HL-60/S4 (cell line): ENCODE data around the gene DAGLA.

ENCODE experiments used
- in situ Hi-C: fragments of 300-500 bp; cut with MboI; formaldehyde crosslinking; loops from 2 replicates; pipeline ENCODE4 v1.14.3; 2022; ENCODE audit warnings: low sequenced_read_pairs

Gene DAGLA

DNA sequence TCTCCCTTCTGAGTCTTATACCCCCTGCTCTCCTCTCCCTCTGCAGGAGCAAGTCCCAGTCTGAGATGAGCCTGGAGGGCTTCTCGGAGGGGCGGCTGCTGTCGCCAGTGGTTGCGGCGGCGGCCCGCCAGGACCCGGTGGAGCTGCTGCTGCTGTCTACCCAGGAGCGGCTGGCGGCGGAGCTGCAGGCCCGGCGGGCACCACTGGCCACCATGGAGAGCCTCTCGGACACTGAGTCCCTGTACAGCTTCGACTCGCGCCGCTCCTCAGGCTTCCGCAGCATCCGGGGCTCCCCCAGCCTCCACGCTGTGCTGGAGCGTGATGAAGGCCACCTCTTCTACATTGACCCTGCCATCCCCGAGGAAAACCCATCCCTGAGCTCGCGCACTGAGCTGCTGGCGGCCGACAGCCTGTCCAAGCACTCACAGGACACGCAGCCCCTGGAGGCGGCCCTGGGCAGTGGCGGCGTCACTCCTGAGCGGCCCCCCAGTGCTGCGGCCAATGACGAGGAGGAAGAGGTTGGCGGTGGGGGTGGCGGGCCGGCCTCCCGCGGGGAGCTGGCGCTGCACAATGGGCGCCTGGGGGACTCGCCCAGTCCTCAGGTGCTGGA, 63.4 kb downstream of the DAGLA start:
- in situ Hi-C loops: loop anchor here (5.0 kb wide), 1 partner anchor 66 kb away; no protein-coding TSS in a partner anchor

DNA sequence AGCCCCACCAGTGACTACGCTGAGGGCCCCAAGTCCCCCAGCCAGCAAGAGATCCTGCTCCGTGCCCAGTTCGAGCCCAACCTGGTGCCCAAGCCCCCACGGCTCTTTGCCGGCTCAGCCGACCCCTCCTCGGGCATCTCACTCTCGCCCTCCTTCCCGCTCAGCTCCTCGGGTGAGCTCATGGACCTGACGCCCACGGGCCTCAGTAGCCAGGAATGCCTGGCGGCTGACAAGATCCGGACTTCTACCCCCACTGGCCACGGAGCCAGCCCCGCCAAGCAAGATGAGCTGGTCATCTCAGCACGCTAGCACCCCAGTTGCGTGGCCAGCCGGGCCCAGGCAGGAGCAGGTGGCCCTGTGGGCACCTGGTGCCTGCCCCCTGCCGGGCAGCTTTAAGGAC, 64.0 kb downstream of the DAGLA start:
- in situ Hi-C loops: loop anchor here (5.0 kb wide), 1 partner anchor 67 kb away; no protein-coding TSS in a partner anchor

DNA sequence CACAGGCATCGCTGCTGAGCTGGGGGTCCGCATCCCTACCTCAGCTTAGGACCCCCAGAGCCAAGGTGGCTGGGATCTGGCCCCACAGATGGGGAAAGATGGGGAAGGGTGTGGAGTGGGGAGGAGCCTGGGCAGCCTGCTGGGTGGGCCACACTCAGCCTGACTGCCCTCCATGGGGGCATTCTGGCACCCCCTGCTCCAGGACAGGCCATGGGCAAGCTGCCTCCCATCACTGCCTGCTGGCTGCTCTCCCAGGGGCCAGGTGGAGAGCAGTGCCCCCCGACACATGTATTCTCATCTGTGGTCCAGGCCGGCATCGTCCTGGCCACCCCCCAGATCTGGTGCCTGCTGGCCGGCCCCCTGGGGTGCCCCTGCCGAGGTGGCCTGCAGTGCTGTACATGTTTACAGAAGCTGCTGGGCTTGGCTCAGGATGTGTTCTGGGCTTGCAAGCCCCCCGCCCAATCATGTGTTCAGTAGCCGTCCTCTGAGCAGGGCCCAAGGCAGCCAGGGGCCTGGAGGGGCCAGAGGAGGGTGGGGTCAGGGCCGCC, 64.5 kb downstream of the DAGLA start:
- in situ Hi-C loops: loop anchor here (5.0 kb wide), 1 partner anchor 67 kb away; no protein-coding TSS in a partner anchor

DNA sequence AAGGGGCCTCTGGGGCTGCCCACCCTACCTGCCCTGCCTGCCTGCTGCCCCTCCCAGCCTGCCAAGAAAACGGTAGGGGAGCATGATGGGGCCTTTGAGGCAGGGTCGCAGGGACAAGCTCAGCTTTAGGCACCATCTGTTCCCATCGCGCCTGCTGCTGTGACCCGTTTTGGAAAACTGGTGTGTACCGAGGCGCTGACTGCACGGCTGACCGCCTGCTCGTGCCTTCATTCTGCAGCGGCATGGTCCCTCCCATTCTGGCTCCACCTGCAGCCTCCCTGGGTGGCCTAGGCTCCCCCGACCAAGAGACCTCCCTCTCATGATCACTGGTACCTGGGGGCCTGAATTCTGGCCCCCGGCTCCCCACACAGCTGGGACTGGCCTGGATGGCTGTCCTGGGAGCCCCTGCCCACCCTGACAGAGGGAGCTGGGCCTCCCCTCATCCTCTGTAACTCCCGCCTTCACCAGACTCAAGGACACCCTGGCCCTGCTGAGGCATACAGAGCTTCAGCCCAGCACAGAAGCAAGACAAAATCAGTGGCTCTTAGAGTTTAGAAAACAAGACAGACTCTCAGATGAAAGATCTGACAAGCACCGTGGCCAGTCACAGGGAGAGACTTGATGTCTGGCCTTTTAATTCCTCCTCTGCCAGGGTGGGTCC, 65.7 kb downstream of the DAGLA start:
- in situ Hi-C loops: no loop called here

DNA sequence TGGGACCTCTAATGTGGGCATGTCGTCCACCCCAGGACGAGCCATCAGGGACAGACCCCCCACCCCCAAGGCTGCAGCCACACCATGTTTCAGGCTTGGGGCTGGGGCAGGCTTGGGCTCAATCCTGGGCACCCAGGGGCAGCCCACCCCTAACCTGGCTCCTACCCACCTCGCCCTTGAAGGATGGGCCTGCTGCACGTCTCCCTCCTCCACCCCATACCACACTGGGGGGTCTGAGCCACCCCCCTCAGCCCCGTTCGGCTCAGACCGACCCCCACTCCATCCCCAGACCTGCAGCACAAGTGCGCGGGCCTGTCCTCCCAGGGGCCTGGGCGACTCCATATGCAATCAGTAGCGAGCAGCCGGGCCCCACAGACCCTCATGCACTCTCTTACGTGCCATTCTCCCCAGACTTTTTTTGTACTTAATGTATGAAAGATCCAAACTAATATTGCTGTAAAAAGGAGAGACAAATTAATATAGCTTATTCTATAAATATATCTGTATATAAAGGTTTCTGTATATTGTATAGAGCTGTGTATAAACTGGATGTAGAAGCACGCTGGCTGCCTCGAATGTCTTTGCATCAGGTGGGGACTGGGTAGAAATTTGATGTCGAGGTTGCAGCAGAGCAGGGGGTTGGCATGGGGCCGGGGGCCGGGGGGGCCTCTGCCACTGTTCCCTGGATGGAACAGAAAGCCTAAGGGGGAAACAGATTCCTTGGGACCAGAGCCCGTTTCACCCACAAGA, 66.4 kb downstream of the DAGLA start:
- in situ Hi-C loops: no loop called here

DNA sequence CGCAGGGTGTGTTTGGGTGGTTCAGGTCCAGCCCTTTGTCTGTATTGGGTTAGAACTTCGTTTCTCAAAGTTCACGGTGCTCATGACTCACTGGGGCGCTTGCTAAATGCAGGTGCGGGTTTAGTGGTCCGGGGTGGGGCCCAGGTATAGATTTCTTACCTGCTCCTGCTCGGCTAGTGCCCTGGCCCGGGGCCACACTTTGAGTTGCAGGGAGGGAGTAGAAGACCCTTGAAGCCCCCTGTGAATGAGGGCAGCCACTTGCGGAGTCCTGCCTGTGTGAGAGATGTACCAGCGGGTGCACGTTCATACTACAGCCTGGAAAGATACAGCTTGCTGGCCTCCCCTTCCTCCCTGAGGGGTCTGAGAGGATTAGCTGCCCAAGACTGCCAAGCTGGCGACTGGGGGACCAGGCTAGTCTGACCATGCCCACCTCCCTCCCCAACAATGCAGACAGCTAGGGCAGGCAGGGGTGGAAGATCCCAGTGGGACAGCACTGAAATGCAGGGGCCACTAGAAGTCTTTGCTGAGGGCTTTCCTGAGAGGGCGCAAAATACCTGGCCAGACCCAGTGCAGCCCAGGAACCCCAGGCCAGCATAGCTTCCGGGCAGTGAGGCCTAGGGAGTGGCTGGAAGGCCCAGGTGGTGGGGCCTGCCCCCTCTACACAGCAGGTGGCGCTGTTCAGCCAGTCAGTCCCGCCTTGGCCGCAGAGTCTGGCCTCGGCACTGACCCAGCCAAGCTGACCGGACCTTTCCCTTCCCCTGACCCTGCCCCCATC, 67.2 kb downstream of the DAGLA start:
- in situ Hi-C loops: no loop called here

DNA sequence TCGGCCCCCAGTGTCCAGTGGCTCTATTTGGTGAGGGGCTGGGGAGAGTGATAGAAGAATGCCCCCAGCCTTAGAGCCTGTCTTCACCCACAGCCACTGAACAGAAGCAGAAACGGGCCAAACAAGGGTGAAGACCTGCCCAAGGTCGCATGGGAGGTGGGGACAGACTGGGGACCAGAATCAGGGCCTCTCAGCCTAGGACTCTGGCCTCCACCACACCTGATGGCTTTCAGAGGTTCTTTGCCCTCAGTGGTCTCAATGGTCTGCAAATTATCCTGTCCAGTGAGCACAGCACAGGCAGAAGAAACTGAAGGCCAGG, 67.7 kb downstream of the DAGLA start:
- in situ Hi-C loops: no loop called here

DNA sequence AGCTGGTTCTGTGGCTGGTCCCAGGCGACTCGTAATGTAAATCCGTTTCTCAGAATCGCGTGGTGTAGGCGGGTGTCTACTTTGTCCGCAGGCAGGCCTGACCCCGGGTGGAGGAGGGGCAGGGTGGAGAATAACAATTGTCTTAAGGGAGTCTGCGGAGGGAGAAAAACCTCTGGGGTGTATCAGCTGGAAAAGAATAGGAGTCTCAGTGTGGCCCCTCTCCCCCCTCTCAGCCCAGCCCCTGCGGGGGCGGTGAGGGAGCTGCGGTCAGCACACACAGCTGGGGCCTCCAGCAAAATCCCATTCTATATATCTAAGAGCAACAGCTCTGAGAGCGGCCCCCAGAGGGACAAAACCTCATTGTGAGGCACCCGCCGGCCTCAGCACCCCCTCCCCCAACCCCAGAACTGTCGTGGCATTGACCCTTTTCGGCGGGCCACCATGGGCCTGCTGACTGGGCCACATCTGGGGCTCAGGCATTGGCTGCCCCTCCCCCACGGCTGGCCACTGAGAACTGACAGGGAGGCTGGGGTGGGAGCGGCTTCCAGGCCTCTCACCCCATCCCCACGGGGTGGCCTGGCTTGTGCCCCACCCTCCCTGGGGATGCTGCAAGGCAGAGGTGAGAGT, 69.5 kb downstream of the DAGLA start:
- in situ Hi-C loops: no loop called here

DNA sequence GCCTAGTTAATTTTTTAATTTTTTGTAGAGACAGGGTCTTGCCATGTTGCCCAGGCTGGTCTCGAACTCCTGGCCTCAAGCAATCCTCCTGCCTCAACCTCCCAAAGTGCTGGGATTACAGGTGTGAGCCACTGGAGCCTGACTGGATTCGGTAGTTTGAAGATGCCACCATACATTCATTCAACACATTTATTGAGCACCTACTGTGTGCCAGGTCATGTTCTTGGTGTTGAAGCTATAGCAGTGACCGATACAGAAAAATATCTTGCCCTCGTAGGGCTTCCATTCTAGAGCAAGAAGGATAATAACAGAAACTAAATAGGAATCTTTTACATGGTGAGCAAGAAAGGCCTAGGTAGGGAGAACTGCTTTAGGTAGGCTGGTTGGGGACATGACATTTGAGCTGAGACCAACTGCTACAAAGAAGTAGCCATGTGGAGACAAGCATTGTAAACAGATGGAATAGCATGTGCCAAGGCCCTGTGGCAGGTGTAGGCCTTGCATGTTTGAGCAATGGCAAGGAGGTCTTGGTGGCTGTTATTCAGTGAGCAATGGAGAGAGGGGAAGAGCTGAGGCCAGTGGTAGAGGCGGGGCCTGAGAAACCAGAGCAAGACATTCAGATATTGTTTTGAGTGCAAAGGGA, 70.6 kb downstream of the DAGLA start:
- in situ Hi-C loops: no loop called here

DNA sequence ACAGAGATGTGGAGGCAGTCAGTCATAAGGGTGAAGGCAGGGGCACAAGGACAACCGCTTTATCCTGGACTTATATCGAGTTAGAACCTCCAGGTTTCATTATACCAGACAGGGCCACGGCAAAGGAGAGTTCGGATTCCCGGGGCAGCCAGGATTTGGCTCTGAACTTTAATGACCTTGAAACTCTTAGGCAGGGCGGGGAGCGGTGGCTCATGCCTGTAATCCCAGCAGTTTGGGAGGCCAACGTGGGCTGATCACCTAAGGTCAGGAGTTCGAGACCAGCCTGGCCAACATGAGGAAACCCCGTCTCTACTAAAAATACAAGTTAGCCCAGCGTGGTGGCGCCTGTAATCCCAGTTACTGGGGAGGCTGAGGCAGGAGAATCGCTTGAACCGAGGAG, 71.2 kb downstream of the DAGLA start:
- in situ Hi-C loops: no loop called here

DNA sequence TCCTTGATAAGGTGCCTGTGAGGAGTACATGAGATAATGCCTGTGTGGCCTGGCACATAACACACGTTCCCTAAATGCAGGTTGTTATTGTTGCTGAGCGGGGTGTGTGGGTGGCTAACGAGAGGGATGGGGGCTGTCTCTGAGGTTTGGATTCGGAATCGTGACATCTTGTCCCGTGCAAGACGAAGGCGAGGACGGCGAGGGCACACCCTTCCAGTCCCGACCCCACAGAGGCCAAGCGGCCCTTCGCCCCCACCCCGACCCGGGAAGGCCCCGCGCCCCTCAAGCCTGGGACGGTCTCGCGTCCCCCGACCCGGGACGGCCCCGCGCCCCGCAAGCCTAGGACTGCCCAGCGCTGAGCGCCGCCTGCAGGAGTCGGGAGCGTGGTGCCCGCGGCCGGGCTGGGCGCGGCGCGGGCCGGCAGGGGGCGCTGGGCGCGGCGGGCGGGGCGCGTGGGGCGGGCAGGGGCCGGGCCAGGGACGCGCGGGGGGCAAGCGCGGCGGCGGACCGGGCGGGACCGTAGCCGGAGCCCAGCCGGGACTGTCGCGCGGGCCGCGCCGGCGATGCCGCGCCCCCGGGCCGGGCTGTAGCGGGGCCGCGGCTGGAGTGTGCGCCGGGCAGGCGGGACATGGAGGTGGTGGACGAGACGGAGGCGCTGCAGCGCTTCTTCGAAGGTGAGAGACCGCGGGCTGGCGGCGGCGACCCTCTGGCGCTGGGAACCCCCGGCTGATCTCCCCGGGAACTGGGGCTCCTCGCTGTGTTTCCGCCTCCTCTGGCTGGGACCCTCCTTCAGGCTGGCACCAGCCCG, 72.1 kb downstream of the DAGLA start, which contains the start of gene MYRF:
MYRF (plus strand) TSS at position 520 of the 808 bp plus-strand sequence; CDS start at position 629, 109 bp downstream.
- in situ Hi-C loops: no loop called here

DNA sequence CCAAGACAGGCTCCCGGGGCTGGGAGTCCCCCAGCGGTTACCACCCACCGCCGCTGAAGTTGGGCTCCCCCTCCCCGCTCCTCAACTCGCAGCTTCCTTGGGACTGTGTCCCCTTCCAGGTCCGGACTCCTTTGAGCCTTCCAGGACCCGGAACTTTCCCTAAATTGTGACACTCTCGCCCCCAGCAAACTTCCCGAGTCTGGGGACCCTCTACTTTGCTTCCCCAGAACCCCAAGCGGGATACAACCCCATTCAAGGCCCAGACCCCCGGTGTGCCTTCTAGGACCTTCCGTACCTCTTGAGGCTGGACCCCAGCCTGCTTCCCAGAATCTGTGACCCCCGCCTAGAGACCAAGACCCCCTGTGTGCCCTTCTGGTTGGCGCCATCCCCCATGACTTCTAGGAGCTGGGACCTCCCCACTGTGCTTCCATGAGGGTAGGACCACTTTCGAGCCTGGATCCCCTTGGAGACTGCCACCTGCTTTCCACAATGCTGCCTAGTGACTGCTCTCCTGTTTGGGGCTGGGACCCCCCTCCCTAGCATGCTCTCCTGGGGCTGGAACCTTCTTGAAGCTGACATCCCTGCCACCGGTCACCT, 72.8 kb downstream of the DAGLA start:
- in situ Hi-C loops: no loop called here

DNA sequence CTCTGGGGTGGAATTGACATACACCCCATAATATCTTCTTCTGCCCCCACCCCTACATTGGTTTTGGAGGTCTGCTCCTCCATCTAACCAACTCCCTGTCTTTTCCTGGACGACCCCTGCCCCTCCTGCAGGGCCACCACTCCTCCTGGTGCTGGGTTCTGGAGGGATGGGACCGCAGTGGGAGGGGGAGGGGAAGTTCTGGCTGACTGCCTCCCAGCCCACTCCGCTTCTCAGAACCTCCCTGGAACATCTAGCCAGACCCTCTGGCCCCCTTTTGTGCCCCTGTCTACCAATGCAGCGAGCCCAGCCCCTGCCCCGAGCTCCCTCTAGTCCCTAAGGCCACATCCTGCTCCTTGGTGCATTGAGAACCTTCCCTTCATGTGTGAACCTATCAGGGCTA, 73.5 kb downstream of the DAGLA start:
- in situ Hi-C loops: no loop called here

DNA sequence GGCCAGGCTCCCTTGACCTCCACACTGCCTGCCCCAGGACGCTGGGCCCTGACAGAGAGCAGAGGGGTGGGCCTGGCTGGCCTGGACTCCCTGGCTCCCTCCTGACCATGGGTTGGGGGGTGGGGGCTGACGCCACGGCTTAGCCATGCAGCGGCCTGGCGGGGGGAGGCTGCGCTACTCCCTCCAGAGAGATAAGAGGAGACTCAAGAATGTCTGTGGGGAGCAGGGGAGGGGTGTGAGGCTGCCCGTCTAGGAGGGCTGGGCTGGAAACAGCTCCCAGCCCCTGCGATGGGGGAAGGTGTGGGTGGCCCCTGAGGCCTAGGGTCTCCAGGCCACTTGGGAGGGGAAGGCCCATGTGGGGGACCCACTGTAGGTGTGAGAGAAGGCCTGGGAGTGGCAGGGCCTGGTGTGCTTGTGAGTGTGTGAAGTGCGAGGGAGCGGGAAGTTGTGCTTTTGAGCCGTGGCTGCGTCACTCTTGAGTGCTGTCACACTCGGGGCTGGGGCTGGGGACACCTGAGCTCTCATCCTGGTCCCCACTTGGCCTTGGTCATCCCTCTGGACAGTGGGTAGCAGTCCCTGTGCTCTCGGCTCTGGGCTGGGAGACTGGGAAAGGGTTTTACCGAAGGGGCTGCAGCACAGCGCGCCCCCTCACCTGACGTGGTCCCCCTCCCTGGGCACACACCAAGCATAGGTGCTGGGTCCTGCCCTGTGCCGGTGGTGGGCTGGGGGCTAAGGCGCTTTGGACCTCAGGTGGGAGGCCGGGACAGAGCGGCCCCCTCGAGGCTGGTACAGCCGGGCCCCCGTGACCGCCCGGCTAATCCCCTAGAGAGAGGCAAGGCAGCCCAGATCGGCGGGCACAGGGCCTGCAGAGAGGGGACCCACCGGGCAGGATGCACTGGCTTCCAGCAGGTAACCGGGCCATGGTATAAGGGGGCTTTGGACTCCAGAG, 74.6 kb downstream of the DAGLA start:
- in situ Hi-C loops: no loop called here

DNA sequence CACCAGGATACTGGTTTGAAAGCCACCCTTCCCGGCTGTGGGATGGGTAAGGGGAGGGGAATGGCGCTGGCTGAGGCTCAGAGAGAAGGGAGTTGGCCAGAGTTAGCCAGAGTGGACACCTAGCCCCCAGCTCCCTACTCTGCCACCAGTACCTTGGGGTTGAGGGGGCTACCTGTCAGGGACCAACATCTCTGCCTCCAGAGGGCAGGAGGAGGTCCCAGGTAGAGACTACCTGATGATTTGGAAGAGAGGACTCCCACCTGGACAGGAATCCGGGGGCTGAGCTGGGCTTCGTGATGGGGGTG, 75.9 kb downstream of the DAGLA start:
- in situ Hi-C loops: no loop called here

DNA sequence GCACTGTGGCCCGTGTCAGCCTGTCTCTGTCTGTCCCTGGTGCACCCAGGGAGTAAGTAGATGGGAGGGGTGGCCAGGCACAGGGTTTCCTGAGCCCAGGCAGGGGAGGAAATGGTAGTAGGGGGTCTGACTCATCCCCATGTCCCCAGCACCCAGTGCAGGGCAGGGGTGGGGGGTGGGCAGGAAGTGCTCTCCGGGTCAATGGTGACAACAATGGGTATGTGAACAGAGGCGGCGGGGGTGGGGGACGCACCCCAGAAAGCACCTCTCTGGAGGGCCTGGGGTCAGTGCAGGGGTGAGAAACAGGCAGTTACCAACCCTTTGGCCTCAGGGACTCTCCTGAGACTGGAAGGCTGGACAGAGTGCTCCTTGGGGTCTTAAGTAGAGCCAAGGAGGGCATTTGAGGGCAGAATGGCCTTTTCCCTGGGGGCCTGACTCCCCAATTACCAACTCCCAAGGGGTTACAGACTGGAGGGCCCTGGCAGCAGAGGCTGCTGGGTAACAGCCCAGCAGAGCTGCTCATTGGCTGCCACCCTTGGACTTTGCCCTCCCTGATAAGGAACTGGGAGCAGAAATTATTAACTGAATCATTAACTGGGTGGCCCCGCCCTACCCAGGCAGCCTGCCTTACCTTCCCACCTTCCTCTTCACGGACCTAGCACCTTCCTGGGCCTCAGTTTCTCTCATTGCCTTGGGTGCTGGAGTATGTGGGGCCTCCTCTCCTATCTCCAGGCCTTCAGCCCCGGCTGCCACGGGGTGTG, 76.4 kb downstream of the DAGLA start:
- in situ Hi-C loops: no loop called here

DNA sequence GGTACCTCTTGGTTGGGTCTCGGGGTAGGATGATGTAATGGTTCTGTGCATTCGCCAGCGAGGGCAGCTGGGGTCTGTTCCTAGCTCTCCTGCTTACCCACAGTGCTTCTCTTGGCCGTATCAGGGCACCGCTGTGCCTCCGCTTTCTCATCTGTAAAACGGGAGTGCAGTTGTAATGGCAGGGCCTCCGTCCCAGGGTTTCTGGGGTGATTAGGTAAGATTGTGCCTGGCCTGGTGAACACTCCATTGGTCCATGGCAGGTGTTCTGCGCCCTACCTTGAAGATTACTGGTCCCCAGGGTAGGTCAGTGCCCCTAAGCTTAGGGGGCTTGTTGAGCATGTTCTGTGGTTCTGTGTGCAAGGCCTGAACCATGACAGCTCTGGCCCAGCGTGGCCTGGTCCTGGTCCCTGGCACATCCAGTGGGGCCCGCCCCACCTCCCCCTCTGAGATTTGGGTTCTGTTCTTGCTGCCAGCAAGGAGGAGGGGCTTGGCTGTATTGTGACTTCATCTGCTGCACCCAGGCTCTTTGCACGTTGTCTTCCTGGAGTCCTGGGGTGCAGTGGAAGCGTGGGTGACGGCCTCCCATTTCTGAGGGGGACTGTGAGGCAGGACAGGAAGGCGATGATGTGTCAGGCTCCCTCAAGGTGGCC, 77.1 kb downstream of the DAGLA start:
- in situ Hi-C loops: no loop called here
